Fibroblast of lung (primary cell): ENCODE results near the gene SYT13. TPM values are rescaled to one million over a fixed set of nuclear protein-coding genes. Genes with fewer than 3 reads are reported as not detected.

Experiments used
- DNase-seq, 2 donors: peaks; one replicate each; pipeline versions ENCODE4 v3.0.0 to v3.0.0-alpha.2; 2010; ENCODE audit warnings: low read depth in 2 of 2
- H2AFZ ChIP-seq: 2 replicates; pipeline ENCODE4 v1.5.1; 2012; ENCODE audit warnings: low read length, control low read depth, inconsistent platforms
- H3K27ac ChIP-seq: 2 replicates; pipeline ENCODE4 v1.5.1; 2011; ENCODE audit warnings: low read length, control low read depth; ENCODE audit not compliant: insufficient read depth
- H3K27me3 ChIP-seq: 2 replicates; pipeline ENCODE4 v1.5.1; 2011; ENCODE audit warnings: mild to moderate bottlenecking, low read length; ENCODE audit not compliant: control insufficient read depth, insufficient read depth
- H3K36me3 ChIP-seq: 2 replicates; pipeline ENCODE4 v1.5.1; 2011; ENCODE audit warnings: low read length; ENCODE audit not compliant: control insufficient read depth, insufficient read depth
- H3K4me1 ChIP-seq: 2 replicates; pipeline ENCODE4 v1.5.1; 2011; ENCODE audit warnings: low read length; ENCODE audit not compliant: control insufficient read depth, insufficient read depth; ENCODE audit errors: extremely low read depth
- H3K4me2 ChIP-seq: 2 replicates; pipeline ENCODE4 v1.5.1; 2011; ENCODE audit warnings: low read length, control low read depth; ENCODE audit not compliant: insufficient read depth; ENCODE audit errors: extremely low read depth
- H3K4me3 ChIP-seq, 4 experiments: fragments of 200-600 bp in 1 of 4; sonication (generic) in 1 of 4; replicated peaks in 1 of 4; 2 replicates each; pipeline ENCODE4 v1.5.1; 2011 to 2016; ENCODE audit warnings: low read length in 4 of 4, low read depth in 3 of 4, mild to moderate bottlenecking in 3 of 4, control low read depth in 2 of 4, inconsistent platforms in 1 of 4, mixed read lengths in 1 of 4; ENCODE audit not compliant: insufficient read depth in 1 of 4; ENCODE audit errors: control extremely low read depth in 1 of 4
- H3K79me2 ChIP-seq: 2 replicates; pipeline ENCODE4 v1.5.1; 2012; ENCODE audit warnings: mild to moderate bottlenecking, low read length, inconsistent platforms; ENCODE audit not compliant: control insufficient read depth, insufficient read depth
- H3K9ac ChIP-seq: 2 replicates; pipeline ENCODE4 v1.5.1; 2011; ENCODE audit warnings: mild to moderate bottlenecking, low read length, control low read depth; ENCODE audit not compliant: insufficient read depth
- H3K9me3 ChIP-seq: 2 replicates; pipeline ENCODE4 v1.5.1; 2012; ENCODE audit warnings: low read depth, low read length; ENCODE audit not compliant: control insufficient read depth, insufficient read depth
- H4K20me1 ChIP-seq: 2 replicates; pipeline ENCODE4 v1.5.1; 2011; ENCODE audit warnings: low read length; ENCODE audit not compliant: control insufficient read depth, insufficient read depth; ENCODE audit errors: extremely low read depth
- EZH2 ChIP-seq: IDR thresholded peaks from 2 replicates; pipeline ENCODE4 v1.5.1; 2012; ENCODE audit warnings: low read length, control low read depth, mild to moderate bottlenecking; ENCODE audit errors: missing control alignments
- polyA plus RNA-seq, 2 donors: library from polyadenylated mRNA; depleted of rRNA in 1 of 2; stranded (reverse) in 1 of 2; unstranded in 1 of 2; fragments of >200 nt; gene quantifications; 2 replicates each; pipeline ENCODE4 v1.2.1, GENCODE V29; 2011 to 2012; ENCODE audit warnings: missing spikeins in 1 of 2
- total RNA-seq: library from RNA; depleted of rRNA; stranded (reverse); fragments of >200 nt; gene quantifications from 2 replicates; pipeline ENCODE4 v1.2.1, GENCODE V29; 2014
- TF ChIP-seq, protein P1 (sequence below), 2 donors: IDR thresholded peaks in 1 of 2; conservative IDR thresholded peaks in 1 of 2; 1 replicate in 1 of 2; 2 replicates in 1 of 2; pipeline ENCODE4 v1.5.1; 2011 to 2012; ENCODE audit warnings: low read length in 2 of 2, control low read depth in 1 of 2, inconsistent platforms in 1 of 2, low read depth in 1 of 2, mild to moderate bottlenecking in 1 of 2

SYT13 gene
- total and polyA plus RNA-seq, 2 donors (not counting 1 experiment from before 2014, with no cell fraction given), result not detected

DNA sequence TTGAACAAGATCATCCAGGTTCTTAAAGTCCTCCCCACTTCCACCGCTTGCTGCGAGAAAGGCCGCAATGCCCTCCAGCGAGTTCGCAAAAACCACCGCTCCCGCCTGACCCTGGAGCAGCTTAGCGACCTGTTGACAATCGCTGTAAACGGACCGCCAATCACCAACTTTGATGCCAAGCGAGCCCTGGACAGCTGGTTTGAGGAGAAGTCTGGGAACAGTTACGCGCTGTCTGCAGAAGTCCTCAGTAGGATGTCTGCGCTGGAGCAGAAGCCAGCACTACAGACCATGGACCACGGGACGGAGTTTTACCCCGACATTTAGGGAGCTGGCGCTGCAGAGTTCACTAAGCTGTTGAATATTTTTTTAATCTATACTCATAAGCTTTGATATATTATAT, 58.3 kb downstream of the SYT13 start:
- Histone ChIP-seq H3K27ac (no peak overlapping the region), H4K20me1 (no peaks in the 10 kb centered on the region), H3K36me3 (no peaks in the 10 kb centered on the region), H2AFZ (no peak overlapping the region), H3K27me3 (no peaks in the 10 kb centered on the region), H3K4me2 (no peak overlapping the region), H3K4me1 (no peaks in the 10 kb centered on the region), H3K4me3 (no peak overlapping the region), H3K9me3 (no peaks in the 10 kb centered on the region), H3K9ac (no peak overlapping the region), H3K79me2 (no peaks in the 10 kb centered on the region)
- no peak for DNase-seq
- TF ChIP-seq EZH2, result no peak
- TF ChIP-seq, protein P1, sequence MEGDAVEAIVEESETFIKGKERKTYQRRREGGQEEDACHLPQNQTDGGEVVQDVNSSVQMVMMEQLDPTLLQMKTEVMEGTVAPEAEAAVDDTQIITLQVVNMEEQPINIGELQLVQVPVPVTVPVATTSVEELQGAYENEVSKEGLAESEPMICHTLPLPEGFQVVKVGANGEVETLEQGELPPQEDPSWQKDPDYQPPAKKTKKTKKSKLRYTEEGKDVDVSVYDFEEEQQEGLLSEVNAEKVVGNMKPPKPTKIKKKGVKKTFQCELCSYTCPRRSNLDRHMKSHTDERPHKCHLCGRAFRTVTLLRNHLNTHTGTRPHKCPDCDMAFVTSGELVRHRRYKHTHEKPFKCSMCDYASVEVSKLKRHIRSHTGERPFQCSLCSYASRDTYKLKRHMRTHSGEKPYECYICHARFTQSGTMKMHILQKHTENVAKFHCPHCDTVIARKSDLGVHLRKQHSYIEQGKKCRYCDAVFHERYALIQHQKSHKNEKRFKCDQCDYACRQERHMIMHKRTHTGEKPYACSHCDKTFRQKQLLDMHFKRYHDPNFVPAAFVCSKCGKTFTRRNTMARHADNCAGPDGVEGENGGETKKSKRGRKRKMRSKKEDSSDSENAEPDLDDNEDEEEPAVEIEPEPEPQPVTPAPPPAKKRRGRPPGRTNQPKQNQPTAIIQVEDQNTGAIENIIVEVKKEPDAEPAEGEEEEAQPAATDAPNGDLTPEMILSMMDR (conservative IDR thresholded peaks at IDR 0.05 in 1 of 2, IDR thresholded peaks at IDR 0.05 in 1 of 2; ENCODE audit: low read depth in 1 of 2, low read length in 2 of 2), result no peak

GRCh38 chr11:45226901-45227300, 59.2 kb downstream of the SYT13 start:
- H3K4me3 ChIP-seq, result no peak overlapping the region
- DNase-seq, result no peak
- H3K9ac ChIP-seq, result no peak overlapping the region
- no peaks in the 10 kb centered on the region for H3K4me1 ChIP-seq
- no peak overlapping the region for H3K27ac ChIP-seq
- H4K20me1 ChIP-seq, result no peaks in the 10 kb centered on the region
- H3K79me2 ChIP-seq, result no peaks in the 10 kb centered on the region
- TF ChIP-seq, protein P1 (conservative IDR thresholded peaks at IDR 0.05 in 1 of 2, IDR thresholded peaks at IDR 0.05 in 1 of 2; ENCODE audit: low read depth in 1 of 2, low read length in 2 of 2), result no peak
- no peak for TF ChIP-seq EZH2
- no peak overlapping the region for H2AFZ ChIP-seq
- no peaks in the 10 kb centered on the region for H3K9me3 ChIP-seq
- no peak overlapping the region for H3K4me2 ChIP-seq
- no peaks in the 10 kb centered on the region for H3K36me3 ChIP-seq
- no peaks in the 10 kb centered on the region for H3K27me3 ChIP-seq

GRCh38 chr11:45225961-45226871, 59.9 kb downstream of the SYT13 start:
- no peak overlapping the region for H3K9ac ChIP-seq
- no peaks in the 10 kb centered on the region for H3K9me3 ChIP-seq
- TF ChIP-seq EZH2, result no peak
- TF ChIP-seq, protein P1 (conservative IDR thresholded peaks at IDR 0.05 in 1 of 2, IDR thresholded peaks at IDR 0.05 in 1 of 2; ENCODE audit: low read depth in 1 of 2, low read length in 2 of 2), result no peak
- H3K4me2 ChIP-seq, result no peak overlapping the region
- no peak overlapping the region for H3K27ac ChIP-seq
- no peak for DNase-seq
- no peaks in the 10 kb centered on the region for H3K36me3 ChIP-seq
- H3K4me1 ChIP-seq, result no peaks in the 10 kb centered on the region
- H3K27me3 ChIP-seq, result no peaks in the 10 kb centered on the region
- no peak overlapping the region for H3K4me3 ChIP-seq
- no peaks in the 10 kb centered on the region for H3K79me2 ChIP-seq
- H4K20me1 ChIP-seq, result no peaks in the 10 kb centered on the region
- no peak overlapping the region for H2AFZ ChIP-seq
